HL-60/S4 treated with phorbol 12-myristate 13-acetate at 8.2 ng/mL for 4 days and 3 days (cell line): Measurements from ENCODE around the gene KLHL11.
"Not testable (repeated sequence)": the region's sequence is repeated elsewhere in the genome, so short reads cannot be mapped to it uniquely, and the experiment has no call there.

Experiments used
- in situ Hi-C: fragments of 300-500 bp; cut with MboI; formaldehyde crosslinking; loops from 2 replicates; pipeline ENCODE4 v1.15.0; 2022; ENCODE audit warnings: low sequenced_read_pairs

Gene KLHL11

DNA sequence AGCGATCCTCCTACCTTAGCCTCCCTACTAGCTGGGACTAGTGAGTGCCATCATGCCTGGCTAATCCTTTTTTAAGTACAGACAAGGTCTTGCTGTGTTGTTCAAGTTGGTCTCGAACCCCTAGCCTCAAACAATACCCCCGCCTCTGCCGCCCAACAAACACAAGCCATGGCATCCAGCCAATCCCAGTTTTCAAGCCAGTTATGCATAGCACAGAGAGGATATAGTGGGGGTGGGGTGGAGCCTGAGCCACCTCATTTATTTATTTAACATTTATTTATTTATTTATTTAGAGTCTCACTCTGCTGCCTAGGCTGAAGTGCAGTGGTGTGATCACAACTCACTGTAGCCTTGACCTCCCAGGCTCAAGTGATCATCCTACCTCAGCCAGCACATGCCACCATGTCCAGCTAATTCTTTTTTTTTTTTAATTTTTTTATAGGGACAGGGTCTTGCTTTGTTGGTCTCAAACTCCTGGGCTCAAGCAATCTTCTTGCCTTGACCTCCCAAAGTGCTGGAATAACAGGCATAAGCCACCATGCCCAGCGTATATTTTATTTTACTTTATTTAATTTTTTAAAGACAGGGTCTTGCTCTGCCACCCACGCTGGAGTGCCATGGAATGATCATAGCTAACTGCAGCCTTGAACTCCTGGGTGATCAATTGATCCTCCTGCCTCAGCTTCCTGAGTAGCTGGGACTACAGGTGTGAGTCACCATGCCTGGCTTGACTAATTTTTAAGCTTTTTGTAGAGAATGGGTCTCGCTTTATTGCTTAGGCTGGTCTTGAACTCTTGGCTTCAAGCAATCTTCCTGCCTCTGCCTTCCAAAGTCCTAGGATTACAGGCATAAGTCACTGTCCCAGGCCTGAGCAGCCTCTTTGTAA is 26.2 kb upstream of the KLHL11 start:
- in situ Hi-C loops, result no loop called here

DNA sequence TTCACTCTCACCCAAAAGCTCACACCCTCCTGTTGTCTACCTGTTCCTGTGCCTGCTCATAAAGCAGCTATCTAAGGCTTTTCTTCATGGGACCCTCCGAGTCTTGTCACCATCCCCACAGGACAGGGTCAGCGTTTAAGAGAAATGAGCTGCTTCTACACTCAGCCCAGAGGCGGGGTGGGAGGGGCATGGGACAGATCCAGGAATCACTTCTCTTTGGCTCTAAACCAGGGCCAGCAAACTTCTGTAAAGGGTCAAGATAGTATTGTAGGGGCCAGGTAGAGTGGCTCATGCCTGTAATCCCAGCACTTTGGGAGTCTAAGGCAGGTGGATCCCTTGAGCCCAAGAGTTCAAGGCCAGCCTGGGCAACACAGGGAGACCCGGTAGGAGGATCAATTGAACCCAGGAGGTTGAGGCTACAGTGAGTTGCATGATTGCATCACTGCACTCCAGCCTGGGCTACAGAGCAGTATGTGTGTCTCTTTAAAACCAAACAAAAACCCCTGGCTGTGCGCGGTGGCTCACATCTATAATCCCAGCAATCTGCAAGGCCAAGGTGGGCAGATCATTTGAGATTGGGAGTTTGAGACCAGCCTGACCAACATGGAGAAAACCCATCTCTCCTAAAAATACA is 23.2 kb upstream of the KLHL11 start:
- in situ Hi-C loops, result no loop called here

DNA sequence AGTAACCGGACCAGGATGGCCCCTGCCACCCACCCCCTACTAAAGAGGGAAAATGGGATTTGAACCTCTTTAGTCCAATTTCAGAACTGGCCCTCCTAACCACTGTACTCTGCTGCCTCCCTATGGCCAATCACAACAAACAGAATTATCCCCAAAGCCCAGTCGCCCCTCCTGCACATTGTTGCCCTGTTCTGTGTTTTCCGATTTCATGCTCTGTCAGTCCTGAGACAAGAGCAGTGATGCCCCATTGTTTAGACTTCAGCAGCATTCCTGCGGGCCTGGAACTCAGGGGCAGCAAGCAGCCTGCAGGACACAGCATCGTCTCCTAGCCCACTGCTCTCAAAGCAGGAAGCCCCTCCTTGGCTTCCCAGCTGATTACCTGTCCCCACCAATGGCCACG is 20.5 kb upstream of the KLHL11 start:
- in situ Hi-C loops, result no loop called here

DNA sequence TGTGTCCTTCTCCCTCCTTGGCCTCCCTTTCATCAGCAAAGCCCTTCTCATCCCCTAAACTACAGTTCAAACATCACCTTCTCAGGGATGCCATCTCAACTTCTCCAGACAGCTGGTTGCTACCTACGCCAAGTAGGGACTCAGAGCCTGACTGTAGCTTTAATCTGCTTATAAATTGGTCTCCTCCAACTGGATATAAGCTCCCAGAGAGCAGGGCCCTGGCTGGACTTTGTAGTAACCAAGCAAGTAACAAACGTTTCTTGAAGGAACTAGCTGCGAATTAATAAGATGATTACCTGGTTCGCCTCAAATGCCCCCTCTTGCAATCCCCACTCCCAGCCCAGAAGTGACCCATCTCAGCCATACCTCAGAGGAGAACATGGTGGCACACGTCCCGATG is 17.5 kb upstream of the KLHL11 start:
- in situ Hi-C loops, result no loop called here

DNA sequence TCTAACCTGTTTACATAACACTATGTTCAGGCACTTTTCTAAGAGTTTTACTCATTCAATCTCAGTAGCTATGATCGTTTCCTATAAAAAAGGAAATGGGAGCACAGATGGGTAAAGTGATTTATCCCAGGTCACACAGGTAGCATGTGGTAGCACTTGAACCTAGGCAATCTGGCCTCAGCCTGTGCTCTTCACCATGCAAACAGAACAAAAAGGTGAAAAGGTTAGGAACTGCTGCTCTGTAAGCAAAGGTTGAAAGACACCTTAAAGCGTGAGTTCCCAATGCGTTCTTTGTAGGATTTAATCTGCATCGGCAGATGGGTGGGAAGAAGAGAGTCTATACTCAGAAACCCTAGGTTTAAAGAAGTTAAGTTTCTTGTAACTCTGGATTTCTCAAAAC is 14.9 kb upstream of the KLHL11 start:
- in situ Hi-C loops, result no loop called here

DNA sequence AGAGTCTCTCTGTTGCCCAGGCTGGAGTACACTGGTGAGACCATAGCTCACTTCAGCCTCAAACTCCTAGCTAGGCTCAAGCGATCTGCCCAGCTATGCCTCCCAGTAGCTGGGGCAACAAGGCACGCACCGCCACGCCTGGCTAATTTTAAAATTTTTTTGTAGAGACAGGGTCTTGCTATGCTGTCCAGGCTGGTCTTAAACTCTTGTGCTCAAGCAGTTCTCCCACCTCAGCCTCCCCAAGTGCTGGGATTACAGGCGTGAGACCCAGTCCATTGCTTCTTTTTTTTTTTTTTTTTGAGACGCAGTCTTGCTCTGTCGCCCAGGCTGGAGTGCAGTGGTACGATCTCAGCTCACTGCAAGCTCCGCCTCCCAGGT is 9.1 kb upstream of the KLHL11 start:
- in situ Hi-C loops, result not testable (repeated sequence)

DNA sequence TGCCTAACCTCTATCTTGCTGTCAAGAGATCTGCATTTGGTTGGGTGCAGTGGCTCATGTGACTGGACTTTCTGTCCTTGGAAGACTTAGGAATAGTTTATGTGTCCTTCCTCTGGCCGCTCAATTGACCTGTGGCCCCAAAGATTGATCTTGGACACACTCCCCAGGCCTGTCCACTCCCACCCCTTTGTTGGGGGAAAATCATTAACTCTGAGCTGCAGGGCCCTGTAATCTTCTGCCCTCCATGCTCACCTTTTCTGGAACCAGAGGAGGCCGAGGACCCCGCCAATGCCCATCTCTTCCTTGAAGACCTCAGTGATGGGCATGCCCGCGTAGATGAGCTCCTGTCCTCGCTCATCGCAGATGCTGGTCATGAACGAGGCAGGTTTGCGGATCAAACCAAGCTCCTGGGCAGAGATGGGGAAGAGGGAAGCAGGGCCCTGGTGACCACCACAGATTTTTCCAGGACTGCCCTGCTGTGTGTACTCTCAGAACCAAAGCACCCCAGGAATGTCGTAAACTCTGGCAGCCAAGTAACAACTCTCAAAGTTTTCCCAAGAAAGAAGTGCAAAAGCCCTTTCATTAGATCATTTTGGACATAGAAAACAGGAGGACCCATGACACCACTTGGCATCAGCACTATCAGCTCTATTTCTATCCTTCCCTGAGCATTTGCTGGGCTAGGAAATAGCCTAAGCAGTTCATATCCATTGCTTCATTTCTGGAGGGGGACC is 8.5 kb upstream of the KLHL11 start:
- in situ Hi-C loops, result no loop called here

DNA sequence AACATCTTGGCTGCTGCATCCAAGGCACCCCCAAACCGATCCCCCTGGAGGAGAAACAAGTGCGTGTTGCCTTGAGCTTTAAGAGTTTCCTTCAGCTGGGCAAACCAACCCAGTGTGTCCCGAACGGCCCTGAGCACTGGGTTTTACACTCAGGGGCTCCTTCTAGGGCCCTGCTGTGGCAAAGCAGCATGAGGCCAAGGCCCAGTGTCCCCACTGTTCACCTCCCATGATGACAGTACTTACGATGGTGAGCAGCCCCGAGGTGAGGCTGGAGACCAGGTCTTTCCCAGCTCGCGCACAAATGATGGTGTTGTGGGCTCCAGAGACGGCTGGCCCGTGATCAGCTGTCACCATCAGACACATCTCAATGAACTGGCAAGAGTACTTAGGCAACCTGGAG is 6.6 kb upstream of the KLHL11 start:
- in situ Hi-C loops, result no loop called here

DNA sequence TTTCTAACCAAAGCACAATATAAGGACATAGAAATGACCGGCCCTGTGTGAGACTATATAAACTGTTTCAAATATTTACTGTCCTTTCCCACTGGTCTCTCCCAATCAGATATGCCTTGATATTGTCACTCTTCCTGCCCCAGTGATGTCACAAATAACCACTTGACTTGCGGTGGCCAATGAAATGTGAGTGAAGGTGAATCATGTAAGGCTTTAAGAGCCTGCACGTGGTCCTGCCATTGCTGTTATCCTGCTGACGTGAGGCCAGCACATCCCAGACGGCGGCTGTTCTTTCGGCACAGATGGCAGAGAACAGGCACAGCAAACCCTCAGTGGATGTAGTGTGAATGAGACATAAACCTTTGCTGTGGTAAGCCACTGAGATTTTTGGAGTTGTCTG is 5.4 kb upstream of the KLHL11 start:
- in situ Hi-C loops, result no loop called here

DNA sequence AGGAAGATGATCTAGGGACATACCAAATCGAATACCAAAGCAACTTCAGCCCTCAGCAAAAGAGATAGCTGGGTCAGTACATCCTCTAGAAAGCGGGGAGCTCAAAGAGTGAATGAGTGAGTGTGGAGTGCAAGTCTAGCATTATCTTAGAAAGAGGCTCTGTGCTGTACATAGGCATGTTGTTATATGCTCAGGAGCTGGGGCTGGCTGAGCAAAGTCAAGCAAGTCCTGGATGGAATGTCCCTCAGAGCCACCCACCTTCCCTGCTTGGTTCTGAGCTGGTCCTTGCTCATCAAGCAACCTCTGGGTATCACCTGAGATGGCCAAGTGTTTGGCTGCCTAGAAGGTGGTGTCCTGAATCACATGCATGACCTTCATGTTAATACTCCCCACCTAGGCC is 4.9 kb upstream of the KLHL11 start:
- in situ Hi-C loops, result no loop called here

DNA sequence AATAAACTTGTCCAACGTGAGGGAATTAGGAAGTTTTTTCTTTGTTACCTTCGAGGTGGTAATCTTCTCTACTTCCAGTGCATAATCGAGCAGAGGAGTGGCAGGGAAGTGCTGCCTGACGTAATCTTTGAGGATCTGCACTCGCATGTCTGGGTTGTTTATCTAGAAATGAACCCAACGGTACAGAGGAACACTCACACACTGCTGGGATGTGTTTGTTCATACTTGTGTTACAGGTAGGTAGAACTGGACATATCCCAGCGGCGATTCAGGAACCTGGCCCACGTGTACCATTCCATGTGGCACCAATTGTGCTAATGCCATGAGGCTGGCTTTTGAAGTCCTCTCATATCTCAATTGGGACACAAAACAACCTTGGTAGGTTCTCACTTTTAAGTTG is 4.2 kb upstream of the KLHL11 start:
- in situ Hi-C loops, result no loop called here

DNA sequence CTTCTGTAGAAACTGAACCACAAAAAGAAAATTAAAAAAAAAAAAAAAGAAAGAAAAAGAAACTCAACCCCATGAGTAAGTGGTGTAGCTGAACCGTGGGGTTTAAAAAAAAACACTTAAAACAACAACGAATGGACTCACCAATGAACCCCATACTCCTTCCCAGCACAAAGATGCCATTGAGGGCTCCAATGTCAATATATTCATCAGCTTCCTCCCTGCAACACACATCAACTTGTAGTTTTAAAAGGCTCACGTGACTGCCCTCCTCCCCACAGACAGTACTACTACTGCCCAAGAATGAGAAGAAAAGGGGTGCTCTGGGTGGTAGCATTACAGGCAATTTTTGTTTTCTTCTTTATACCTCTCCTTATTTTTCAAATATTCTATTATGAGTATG is 3.3 kb upstream of the KLHL11 start:
- in situ Hi-C loops, result no loop called here

DNA sequence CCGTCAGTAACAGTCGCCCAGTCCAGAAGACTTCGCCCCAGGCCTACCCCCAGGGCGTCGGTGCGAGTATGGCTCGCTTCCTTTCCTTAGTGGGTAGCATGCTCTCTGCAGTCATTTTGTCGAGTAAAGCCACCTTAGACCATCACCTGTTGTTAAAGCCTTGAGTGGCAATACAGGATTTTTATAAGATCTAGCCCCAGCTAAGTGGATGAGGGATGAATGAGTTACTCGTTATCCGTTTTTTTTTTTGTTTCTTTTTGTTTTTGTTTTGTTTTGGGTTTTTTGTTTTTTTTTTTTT is 322 bp upstream of the KLHL11 start:
- in situ Hi-C loops, result no loop called here

DNA sequence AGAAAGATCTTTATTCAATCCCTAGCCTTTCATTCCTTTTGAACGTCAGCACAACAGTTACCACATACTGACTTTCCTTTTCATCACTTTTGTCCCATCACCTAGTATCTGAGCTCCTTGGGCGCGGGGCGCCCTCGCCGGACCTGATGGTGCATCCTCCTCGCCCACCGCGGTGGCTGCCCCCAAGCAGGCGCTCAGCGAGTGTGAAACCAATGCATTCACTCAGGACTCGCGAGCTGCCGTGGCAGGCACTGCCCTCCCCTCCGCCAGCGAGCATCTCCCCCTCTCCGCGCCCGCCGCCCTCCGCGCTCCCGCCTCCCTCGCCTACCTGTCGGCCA is 756 bp downstream of the KLHL11 start:
- in situ Hi-C loops, result no loop called here

DNA sequence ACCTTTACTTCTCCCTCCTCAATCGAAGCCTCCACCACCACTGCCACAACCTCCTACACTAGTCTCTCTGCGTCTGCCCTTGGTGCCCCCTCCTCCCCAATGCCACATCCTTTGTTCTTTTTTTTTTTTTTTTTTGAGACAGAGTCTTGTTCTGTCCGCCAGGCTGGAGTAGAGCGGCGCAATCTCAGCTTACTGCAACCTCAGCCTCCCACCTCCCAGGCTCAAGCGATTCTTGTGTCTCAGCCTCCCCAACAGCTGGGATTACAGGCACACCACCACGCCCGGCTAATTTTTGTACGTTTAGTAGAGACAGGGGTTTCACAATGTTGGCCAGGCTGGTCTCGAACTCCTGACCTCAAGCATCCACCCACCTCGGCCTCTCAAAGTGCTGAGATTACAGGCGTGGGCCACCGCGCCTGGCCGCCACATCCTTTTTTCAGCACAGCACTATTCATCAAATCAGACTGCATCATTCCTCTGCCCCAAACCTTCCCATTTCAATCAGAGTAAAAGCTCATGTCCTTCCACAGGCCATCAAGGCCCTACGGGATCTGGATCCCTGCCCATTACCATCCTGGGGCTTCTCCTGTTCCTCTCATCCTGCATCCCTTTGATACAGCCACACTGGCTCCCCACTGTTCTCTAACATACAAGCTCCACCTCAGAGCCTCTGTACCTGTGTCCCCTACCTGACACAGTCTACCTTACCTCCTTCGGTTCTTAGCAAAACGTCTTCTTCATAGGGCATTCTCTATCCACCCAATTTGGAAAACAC is 2.0 kb downstream of the KLHL11 start:
- in situ Hi-C loops, result no loop called here

DNA sequence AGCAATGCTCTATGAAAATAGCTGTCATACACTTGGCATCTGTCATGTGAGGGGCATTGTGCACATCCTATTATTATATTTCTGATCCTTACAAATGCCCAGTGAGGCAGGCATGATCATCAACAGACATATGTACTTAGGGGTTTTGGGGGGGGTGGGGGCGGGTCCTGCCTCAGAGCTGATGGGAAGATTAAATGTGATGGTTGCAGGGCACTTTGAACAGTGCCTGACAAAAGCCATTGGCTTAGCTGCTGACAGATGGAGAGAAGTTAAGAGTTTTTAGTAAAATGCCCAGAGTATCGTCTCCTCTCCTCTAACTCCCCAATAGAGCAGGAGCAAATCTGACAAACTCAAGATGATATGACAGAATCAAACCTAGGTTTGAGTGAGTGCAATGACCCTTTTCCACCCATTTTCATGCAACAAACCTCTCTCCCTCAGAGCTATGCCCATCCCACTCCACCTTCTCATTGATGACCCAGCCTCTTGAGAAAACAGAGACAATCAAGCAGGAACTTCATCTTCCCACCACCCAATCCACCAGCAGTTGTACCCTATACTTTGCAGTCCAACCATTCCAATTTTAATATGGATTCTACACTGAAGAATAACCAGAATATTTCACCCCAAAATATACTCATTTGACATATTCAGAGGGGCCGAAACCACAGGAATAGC is 4.8 kb downstream of the KLHL11 start:
- in situ Hi-C loops, result no loop called here

DNA sequence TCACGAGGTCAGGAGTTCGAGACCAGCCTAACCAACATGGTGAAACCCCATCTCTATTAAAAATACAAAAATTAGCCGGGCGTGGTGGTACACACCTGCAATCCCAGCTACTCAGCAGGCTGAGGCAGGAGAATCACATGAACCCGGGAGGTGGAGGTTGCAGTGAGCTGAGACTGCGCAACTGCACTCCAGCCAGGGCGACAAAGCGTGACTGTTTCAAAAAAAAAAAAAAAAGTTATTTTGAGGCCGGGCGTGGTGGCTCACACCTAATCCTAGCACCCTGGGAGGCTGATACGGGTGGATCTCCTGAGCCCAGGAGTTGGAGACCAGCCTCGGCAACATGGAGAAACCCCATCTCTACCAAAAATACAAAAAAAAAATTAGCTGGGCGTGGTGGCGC is 13.8 kb downstream of the KLHL11 start:
- in situ Hi-C loops, result not testable (repeated sequence)

DNA sequence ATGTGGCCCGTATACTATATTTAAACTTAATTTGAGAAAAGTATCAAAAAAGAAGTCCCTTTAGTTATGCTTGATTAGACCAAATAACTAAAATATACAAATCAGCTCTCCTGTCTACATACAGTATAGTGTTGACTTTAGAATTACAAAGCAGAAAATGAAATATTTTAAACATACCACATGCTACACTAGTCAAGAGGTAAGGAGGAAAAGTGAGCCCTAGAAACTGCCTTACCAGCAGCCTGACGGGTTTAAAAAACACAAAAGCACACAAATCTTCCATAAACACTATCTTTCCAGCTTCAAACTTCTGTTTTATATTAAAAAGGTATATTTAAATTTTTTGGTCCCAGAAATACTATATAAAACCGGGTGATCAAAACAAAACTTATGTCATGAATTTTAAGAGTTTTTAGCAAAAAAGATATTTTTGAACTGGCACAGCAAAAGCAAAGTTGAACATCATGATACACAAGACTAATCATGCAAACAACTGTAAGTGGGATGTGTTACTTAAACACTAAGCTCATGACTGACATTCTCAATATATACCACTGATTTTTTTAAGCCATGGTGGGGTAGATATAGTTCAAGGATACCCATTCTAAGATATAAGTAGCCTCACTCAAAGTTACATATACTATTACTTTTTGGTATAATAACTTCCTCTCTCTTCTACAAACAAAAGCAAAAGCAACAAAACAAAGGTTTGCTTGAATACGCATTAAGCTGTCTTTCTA is 15.8 kb downstream of the KLHL11 start:
- in situ Hi-C loops, result no loop called here

DNA sequence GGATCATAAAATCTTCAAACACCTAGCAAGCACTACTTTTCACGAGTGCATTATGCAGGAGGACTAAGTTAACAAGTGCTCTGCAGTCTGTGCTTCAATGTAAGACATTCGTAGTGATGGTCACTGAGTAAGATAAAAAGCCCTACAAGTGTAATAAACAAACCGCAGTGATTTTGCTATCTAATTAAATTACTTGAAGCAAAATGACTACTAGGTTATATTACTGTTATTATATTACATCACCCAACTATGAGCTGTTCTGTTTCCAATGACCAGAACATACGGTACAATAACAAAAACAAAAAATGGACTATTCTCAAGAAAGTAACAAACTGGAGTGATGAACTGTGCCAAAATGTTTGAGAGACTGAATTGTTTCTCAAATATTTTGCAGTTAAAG is 16.4 kb downstream of the KLHL11 start:
- in situ Hi-C loops, result no loop called here

DNA sequence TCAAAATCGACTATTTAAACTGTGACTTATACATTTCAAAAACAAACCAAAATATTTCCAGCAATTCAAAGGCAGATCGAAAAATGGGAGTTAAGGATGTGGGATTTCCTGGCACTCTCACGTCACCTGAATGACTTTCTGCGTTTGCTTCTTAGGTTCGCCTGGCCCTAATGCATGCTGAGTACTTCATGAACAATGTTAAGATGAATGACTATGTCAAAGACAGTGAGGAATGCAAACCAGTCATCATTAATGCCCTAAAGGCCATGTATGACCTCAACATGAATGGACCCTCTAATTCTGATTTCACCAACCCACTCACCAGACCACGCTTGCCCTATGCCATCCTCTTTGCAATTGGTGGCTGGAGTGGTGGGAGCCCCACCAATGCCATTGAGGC is 20.3 kb downstream of the KLHL11 start:
- in situ Hi-C loops, result no loop called here
